ENCODE data around the gene OR5K3. TPM values are rescaled to one million over a fixed set of nuclear protein-coding genes. Genes with fewer than 3 reads are reported as not detected.

The OR5K3 gene
- total and polyA plus RNA-seq, 8 donors = not detected

GRCh38 chr3:98398513-98398912 lies 8.0 kb downstream of the OR5K3 start:
- intact Hi-C loops (cut with DNase I; ENCODE audit: low total_unique reads) = no loop called here
- TF ChIP-seq POLR2A (IDR thresholded peaks at IDR 0.05) = no peak
- TF ChIP-seq POLR2AphosphoS5 (IDR thresholded peaks at IDR 0.05) = no peak
- no peak for TF ChIP-seq EP300 (IDR thresholded peaks at IDR 0.05)
- TF ChIP-seq CTCF (IDR thresholded peaks at IDR 0.05) = no peak
- peaks cover 0 to 30% (median 21%) of the 10 kb centered on the region in 4 donors for H3K9me3 ChIP-seq
- DNase-seq = no peak
- no peak overlapping the region for H3K4me3 ChIP-seq
- no peaks in the 10 kb centered on the region for H3K36me3 ChIP-seq
- no peaks in the 10 kb centered on the region for H3K4me1 ChIP-seq
- no peak overlapping the region for H3K27ac ChIP-seq
- H3K27me3 ChIP-seq = no peaks in the 10 kb centered on the region

- TF ChIP-seq EP300 (IDR thresholded peaks at IDR 0.05) (no peak), CTCF (IDR thresholded peaks at IDR 0.05) (no peak), POLR2AphosphoS5 (IDR thresholded peaks at IDR 0.05) (no peak), POLR2A (IDR thresholded peaks at IDR 0.05) (no peak)
- no peaks in the 10 kb centered on the region for H3K4me1 ChIP-seq
- no peaks in the 10 kb centered on the region for H3K27me3 ChIP-seq
- H3K27ac ChIP-seq = no peak overlapping the region
- no peak overlapping the region for H3K4me3 ChIP-seq
- H3K36me3 ChIP-seq = no peaks in the 10 kb centered on the region
- DNase-seq = no peak
- 70 to 100% (median 91%) methylated on average over 1 of the region's 1 CpG; no CpG with 5 or more reads in 1 of the 5 donors for WGBS, 5 donors
- intact Hi-C loops (cut with DNase I; ENCODE audit: low total_unique reads) = no loop called here
- H3K9me3 ChIP-seq = peaks cover 6 to 63% (median 50%) of the 10 kb centered on the region in 4 donors
These were observed 12.0 kb downstream of the OR5K3 start for GRCh38 chr3:98402507-98402906.

- Histone ChIP-seq H3K27ac (no peak overlapping the region), H3K27me3 (no peaks in the 10 kb centered on the region), H3K4me1 (no peaks in the 10 kb centered on the region), H3K4me3 (no peak overlapping the region), H3K9me3 (peaks cover 6 to 67% (median 55%) of the 10 kb centered on the region in 4 donors), H3K36me3 (no peaks in the 10 kb centered on the region)
- intact Hi-C loops (cut with DNase I; ENCODE audit: low total_unique reads) = no loop called here
- no peak for DNase-seq
- no peak for TF ChIP-seq CTCF (IDR thresholded peaks at IDR 0.05)
- no peak for TF ChIP-seq POLR2AphosphoS5 (IDR thresholded peaks at IDR 0.05)
- no peak for TF ChIP-seq POLR2A (IDR thresholded peaks at IDR 0.05)
- TF ChIP-seq EP300 (IDR thresholded peaks at IDR 0.05) = no peak
These were observed 13.5 kb downstream of the OR5K3 start for GRCh38 chr3:98404010-98404409.

DNA sequence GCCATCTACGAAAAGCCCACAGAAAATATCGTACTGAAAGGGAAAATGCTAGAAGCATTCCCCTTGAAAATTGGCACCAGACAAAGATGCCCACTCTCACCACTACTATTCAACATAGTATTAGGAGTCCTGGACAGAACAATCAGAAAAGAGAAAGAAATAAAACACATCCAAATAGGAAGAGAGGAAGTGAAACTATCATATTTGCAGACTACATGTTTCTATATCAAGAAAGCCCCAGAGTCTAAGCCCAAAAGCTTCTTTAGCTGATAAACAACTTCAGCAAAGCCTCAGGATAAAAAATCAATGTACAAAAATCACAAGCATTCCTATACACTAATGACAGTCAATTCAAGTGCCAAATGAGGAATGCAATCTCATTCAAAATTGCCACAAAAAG lies 15.6 kb downstream of the OR5K3 start:
- TF ChIP-seq POLR2AphosphoS5 (IDR thresholded peaks at IDR 0.05) (no peak), POLR2A (IDR thresholded peaks at IDR 0.05) (no peak), EP300 (IDR thresholded peaks at IDR 0.05) (no peak), CTCF (IDR thresholded peaks at IDR 0.05) (no peak)
- Histone ChIP-seq H3K9me3 (peaks cover 6 to 68% (median 54%) of the 10 kb centered on the region in 4 donors), H3K27ac (no peak overlapping the region), H3K27me3 (no peaks in the 10 kb centered on the region), H3K4me3 (no peak overlapping the region), H3K4me1 (no peaks in the 10 kb centered on the region), H3K36me3 (no peaks in the 10 kb centered on the region)
- DNase-seq = no peak
- intact Hi-C loops (cut with DNase I; ENCODE audit: low total_unique reads) = no loop called here
- 90 to 95% (median 94%) methylated on average over 2 of the region's 2 CpGs for WGBS, 5 donors
